Raji (cell line): ENCODE results near the gene EDEM3.

Experiments used
- POLR2A ChIP-seq: IDR thresholded peaks from 2 replicates; pipeline ENCODE4 v1.6.1; 2011; ENCODE audit warnings: low read depth, low read length, control low read depth; ENCODE audit not compliant: insufficient read depth

EDEM3 gene

DNA sequence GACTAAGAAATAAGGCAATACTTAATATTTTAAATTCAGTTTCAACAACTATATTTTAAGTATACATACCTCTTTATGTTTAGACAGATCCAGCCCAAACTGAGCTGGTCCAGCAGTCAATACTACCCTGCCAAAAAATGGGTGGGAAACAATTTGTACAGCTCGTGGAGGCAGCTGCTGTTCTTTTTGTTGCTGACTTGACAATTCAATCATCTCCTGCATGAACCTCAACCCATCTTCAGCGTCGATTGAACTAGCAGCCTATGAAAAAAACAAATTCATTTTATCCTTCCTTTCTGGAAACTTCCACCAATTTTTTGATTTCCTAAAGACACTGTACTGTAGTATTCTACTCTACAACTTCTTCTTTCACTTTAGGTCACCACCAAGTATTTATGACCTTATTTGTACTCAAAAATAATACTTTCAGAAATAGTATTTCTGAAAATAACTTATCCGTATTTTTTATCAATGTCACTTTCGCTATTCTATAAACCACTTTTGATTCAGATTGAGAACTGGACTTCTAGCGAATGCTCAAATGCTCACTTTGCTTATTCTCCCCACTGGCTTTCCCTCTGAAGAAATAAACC, 46.5 kb downstream of the EDEM3 start:
- no peak for TF ChIP-seq POLR2A

DNA sequence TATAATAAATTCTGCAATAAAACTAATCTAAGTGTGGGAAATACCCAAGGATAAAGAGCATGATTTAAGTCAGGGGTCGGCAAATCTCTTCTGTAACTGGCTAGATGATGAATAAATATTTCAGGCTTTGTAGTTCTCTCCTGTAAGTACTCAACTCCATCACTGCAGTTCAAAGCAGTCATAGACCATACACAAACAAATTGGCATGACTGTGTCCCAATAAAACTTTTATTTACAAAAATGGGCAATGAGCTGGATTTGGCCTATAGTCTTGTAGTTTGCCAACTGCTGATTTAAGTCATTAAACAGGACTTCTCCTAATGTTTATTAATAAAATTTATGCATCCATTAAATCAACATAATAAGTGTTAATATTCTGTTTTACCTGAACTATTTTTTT, 49.4 kb downstream of the EDEM3 start:
- TF ChIP-seq POLR2A: no peak

DNA sequence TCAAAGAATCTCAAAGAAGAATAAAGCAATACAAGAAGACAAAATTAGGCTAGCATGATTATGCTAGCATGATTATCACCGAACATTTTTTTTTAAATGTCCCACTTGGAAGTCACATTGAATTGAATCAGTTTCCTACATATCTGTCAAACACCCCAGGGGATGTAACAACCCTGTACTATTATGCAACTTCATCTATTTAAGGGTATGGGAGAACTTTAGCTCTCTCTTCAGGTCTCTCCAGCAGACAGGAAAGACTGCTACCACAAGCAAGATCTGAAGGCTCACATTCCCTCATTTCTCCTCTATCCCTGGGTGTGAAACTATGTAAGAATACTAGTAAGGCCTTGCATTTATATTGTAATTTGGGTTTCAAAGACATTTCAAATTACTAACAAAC, 52.8 kb downstream of the EDEM3 start:
- no peak for TF ChIP-seq POLR2A

DNA sequence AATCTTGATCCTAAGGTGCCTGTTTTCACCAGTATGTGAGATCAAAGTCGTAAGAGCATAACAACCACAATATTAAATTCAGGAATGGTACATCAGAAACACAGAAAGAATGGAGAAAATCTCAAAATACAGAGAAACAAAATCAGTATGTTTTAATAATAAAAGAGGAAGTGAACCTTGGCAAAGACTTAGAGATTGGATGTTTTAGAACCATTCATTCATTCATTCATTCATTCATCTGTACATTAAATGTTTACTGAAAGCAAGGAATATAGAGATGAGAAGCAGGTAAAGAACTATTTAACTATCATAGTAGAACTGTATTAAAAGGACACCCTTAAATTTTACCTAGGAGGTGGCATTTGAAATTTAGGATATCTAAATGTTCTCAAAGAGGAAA, 55.7 kb downstream of the EDEM3 start:
- no peak for TF ChIP-seq POLR2A

DNA sequence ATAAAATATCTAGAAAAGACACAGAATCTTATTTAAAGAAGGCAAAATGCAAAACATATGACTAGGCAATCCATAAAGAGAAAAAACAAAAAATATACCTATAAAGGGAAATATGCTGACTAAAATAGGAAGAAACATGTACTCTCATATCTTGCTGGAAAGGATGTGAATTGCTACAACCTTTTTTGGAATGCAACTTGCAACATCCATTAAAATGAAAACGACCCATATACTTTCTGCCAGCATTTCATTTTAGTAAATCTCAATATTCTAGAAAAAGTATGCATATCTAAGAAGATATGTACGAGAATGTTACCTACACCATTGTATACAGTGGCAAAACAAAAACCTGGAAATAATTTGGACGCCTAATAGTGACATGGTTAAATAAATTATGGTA, 56.6 kb downstream of the EDEM3 start:
- TF ChIP-seq POLR2A: no peak

DNA sequence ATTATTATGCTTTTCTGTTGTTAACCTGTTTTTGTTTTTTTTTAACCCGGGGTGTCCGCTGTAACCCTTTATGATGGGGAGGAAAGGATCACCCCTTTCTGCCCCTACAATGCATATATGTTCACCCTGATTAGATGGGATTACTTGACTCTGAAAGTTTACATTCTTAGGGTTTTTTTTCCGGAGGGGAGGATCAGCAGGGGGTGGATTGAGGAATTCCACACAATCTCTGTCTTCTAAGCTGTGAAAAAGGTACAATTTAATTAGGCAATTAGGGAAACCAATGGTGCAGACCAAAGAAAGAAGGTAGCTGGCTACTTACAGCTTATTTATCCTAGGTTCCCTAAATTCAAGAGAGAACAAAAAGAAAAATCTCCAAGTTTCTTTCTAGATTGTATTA, 58.3 kb downstream of the EDEM3 start:
- TF ChIP-seq POLR2A: no peak

DNA sequence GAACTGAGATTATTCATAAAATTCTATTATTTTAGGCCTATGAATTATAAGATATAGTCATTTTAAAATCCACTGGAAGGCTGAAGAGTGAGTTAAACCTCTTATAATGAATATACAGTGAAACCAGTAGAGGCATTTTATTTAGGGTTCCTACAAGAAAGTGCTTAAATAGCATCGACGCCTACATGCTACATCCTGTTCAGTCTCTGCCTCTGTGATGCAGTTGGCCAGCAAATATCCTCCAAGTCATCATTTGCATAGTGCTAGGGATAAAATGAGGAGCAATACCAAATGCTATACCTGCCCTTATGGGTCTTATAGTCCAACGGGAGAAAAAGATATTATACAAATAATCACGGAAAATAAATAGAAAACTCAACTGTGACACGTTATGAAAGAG, 59.6 kb downstream of the EDEM3 start:
- no peak for TF ChIP-seq POLR2A

DNA sequence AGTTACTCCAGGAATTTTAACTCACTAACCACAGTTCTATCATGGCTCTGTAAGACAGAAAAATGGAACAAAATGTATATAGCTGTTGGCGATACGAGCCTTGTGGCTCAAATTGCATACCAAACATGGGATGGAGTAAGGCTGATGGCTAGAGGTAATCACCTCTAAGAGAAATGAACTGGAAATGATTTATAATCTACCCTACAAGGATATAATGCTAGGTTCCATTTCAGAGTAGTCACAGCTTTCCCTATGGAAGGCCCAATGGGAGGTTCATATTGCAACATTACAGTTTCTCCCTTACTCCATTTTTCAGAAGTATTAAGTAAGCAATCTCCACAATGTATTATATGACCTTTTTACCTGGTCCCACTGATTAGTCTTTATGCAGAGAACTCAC, 61.6 kb downstream of the EDEM3 start:
- no peak for TF ChIP-seq POLR2A

DNA sequence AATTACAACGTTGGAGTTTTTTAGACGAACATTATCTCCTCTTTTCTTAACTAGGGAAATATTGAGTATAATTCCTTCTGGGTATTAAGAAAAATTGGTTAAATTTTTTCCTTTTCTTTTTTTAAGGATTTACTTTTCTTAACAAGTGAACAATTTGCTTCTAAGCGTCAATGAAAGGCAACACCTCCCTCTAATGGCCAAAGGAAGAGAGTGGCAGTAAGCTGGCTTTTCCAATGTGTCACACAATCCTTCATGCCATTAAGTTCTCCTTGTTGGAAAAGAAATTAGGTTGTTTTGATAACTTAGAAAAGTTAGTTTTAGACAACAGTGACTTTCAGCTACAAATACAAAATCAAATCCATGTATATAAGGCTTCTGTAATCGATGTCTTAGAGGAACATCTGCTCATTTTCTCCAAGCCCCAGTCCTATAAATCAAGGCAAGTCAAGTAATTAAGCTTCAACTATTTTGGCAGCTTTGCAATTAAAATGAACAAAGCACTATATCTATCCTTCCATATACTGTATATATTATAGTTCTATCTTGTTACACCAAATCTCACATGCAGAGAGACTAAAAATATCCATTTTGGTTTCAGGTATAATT, 62.8 kb downstream of the EDEM3 start:
- no peak for TF ChIP-seq POLR2A

DNA sequence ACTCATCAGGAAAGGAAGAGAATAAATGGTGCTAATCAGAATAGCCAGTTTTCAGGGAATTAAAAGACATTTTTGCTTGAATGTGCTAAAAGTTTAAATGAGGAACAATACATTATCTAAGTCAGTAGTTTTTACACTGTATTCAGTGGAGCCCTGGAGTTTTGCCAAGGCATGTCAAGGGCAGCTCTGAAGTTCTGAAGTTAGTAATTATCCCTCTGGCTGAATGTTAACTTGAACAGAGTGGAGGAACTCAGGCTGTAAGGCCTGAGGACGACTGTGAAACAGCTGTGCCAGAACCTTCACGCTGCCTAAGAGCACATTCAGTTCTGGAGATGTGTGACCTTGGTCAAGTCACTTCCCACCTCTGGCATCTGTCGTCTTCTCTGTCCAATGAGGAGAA, 68.1 kb downstream of the EDEM3 start:
- TF ChIP-seq POLR2A: no peak

DNA sequence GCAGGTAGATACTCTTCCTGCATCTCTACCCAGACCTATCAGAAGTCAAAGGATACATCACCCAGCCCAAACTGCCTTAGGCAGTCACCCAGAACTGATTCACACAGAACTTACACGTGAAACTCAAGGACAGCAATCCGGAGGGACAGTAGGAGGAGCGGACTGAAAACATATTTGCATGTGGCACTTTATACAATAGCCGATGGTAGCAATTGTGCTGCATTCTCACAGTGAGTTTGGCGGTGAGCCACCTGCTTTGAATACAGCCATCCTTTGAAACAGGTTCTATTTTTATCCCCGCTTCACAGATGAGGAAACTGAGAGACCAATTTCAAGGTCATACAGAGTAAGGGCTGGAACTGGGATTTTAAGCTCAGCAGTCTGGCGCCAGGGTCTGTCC, 69.5 kb downstream of the EDEM3 start:
- TF ChIP-seq POLR2A: no peak

DNA sequence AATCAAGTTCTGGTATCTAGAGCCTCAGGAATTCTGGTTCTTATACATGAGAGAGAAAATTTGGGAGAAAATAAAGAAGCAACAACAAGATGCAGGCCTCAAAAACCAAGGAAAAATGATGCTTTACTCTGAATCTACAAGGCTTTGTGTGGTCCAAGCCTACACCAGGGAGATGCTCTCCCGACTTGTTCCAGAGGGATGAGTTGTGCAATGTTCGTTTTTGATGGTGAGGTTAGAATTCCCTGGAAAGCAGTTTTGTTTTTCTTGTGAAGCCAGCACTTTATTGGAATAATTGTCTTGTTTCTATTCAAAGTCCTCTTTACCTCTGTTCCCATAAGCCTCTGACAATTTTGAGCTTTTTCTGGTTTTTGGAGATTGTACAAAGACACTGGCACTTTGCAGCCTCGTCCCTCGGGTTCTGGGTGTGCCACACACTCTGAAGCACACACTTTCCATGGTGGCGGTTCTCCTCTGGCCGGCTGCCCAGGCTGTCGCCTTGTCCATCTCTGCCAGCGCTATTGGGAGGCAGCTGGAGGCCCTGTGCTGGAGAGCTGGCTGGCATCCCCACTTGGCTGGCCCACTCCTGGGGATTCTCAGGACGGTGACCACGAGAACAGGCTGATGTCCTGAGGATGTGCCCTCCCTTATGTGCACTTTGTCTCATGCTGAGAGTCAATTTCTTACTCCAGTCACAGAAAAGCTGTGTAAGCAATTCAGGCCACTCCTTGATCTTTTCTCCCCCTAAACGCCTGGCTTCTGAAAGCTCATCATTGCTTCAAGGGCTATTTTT, 70.2 kb downstream of the EDEM3 start:
- TF ChIP-seq POLR2A: no peak

DNA sequence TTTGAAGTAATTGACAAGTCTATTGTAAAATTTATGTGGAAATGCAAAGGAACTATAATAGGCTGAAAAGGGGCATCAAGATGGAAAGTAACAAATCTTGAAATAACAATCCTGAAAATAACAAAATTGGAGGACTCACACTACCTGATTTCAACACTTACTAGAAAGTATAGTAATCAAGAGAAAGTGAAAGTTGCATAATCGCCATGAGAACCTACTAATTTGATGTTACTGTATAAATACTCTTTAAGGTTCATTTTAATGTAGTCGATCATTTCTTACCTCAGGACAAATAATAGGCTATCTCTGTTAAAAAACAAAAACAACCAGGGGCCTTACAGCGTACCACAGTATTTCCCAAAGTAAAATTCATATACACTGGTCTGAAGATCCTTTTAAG, 71.7 kb downstream of the EDEM3 start:
- no peak for TF ChIP-seq POLR2A

DNA sequence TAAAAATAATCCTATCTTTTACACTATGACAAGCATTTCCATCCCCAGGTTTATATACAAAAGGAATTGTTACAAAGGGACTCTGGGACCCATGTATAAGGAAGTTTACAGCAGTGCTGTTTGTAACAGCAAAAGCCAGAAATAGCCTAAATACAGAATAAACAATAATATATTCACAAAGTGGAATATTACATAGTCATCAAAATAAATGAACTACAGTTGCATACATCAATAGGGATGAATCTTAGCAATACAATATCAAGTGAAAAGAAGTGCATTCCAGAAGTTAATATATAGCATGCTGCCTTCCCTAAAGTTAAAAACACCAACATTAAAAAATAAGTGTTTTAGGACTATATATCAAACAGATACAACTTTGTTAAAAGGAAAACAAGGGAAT, 77.3 kb downstream of the EDEM3 start:
- no peak for TF ChIP-seq POLR2A

DNA sequence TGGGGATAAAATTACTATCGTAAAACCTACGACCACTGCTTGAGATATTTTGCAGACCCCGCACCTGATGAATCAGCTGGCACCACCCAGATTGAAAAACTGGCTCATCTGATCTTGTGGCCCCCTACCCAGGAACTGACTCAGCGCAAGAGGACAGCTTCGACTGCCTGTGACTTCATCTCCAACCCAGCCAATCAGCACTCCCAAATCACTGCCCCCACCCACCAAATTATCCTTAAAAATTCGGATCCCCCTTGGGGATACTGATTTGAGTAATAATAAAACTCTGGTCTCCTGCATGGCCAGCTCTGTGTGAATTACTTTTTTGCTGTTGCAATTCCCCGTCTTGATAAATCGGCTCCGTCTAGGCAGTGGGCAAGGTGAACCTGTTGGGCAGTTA, 81.4 kb downstream of the EDEM3 start:
- no peak for TF ChIP-seq POLR2A

DNA sequence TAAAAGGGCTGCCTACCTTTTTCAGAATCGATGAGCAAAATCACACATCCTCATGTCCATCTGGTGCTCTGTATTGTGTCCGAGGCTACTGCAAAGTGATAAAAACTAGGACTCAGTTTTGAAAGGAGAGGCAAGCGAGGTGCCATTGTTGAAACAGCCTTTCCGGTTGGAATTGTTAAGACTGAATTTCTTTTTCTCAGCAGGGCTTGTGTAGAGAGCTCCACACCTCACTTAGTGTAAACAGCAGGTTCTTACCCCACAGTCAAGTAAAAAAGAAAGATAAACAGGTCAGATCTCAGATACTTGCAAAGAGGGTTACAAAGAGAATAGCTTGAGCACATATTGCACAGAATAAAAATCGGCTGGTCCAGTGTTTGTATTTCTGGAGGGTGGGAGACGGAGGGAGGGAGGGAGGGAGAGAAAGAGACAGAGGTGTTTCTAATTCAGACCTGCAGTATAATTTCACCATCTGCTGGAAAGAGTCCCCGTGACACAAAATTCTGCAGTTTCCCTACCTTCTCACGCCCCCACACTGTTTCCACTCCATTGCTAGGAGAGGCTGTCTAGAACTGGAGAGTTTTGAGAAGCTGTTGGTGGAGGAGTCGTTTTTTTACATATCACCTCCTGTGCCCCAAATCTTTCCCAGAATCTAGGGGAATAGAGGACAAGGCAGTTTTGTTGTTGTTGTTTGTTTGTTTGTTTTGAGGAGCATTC, 82.5 kb downstream of the EDEM3 start:
- no peak for TF ChIP-seq POLR2A
